Spleen (tissue), 7 donors: Measurements from ENCODE around the gene NDUFB10.

ENCODE experiments used
- POLR2A ChIP-seq, 3 donors: fragments of 450-650 bp; IDR thresholded peaks; one replicate each; pipeline ENCODE4 v1.5.1; 2017; ENCODE audit warnings: antibody characterized with exemption in 3 of 3, mild to moderate bottlenecking in 1 of 3
- TF ChIP-seq, protein P1 (sequence below), 11 experiments: fragments of 200-600 bp in 7 of 11; fragments of 450-650 bp in 4 of 11; sonication (generic) in 4 of 11; IDR thresholded peaks in 8 of 11; conservative IDR thresholded peaks in 3 of 11; 1 replicate in 7 of 11; 2 replicates in 4 of 11; pipeline versions ENCODE4 v1.4.0 to v1.8.0; 2016 to 2021; ENCODE audit warnings: antibody characterized with exemption in 11 of 11, inconsistent platforms in 4 of 11, mild to moderate bottlenecking in 1 of 11
- donor health status: DM: no; HTN: no; CAD: no; lungs with moderate emphysema.
- donor health status: DM: no; HTN: no; CAD: no.
- donor health status: DM: no; HTN: no; CAD: no.

DNA sequence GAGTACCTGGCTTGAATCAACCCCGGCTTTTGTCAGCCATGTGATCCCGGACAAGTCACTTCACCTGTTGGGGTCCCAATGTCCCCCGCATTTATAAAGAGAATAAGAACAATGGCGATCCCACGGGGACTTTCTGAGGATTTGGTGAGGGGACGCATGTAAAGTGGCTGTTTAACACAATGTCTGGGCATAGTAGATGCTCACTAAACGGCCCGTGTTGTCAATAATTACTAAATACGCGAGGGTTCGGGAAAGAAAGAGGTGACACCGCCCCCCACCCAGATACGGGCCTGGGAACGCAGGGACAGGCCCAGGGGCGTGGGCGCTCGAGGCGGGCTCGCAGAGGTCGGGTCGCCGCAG, 32.2 kb downstream of the NDUFB10 start:
- TF ChIP-seq POLR2A (IDR thresholded peaks at IDR 0.05) = no peak
- TF ChIP-seq, protein P1, sequence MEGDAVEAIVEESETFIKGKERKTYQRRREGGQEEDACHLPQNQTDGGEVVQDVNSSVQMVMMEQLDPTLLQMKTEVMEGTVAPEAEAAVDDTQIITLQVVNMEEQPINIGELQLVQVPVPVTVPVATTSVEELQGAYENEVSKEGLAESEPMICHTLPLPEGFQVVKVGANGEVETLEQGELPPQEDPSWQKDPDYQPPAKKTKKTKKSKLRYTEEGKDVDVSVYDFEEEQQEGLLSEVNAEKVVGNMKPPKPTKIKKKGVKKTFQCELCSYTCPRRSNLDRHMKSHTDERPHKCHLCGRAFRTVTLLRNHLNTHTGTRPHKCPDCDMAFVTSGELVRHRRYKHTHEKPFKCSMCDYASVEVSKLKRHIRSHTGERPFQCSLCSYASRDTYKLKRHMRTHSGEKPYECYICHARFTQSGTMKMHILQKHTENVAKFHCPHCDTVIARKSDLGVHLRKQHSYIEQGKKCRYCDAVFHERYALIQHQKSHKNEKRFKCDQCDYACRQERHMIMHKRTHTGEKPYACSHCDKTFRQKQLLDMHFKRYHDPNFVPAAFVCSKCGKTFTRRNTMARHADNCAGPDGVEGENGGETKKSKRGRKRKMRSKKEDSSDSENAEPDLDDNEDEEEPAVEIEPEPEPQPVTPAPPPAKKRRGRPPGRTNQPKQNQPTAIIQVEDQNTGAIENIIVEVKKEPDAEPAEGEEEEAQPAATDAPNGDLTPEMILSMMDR (IDR thresholded peaks at IDR 0.05 in 8 of 11, conservative IDR thresholded peaks at IDR 0.05 in 3 of 11) = no peak
